ENCODE data around the gene DPP6.

Gene DPP6

GRCh38 chr7:154906201-154906600, 854.0 kb downstream of the DPP6 start:
- DNase-seq (ENCODE audit: extremely low spot score) = no peak
- POLR2A ChIA-PET = no interaction called here
- TF ChIP-seq ARNT (IDR thresholded peaks at IDR 0.05) (no peak), HDGF (IDR thresholded peaks at IDR 0.05; ENCODE audit: borderline replicate concordance) (no peak), SUZ12 (IDR thresholded peaks at IDR 0.05) (no peak), L3MBTL2 (conservative IDR thresholded peaks at IDR 0.05) (no peak), FOXK2 (IDR thresholded peaks at IDR 0.05) (no peak), TARDBP (IDR thresholded peaks at IDR 0.05) (no peak), ELF4 (IDR thresholded peaks at IDR 0.05) (no peak), SP1 (IDR thresholded peaks at IDR 0.05) (no peak), BHLHE40 (IDR thresholded peaks at IDR 0.05; ENCODE audit: borderline replicate concordance) (no peak), ZNF384 (IDR thresholded peaks at IDR 0.05) (no peak), CTBP1 (IDR thresholded peaks at IDR 0.05; ENCODE audit: borderline replicate concordance) (no peak), FOXM1 (IDR thresholded peaks at IDR 0.05; ENCODE audit: borderline replicate concordance) (no peak), NFRKB (IDR thresholded peaks at IDR 0.05) (no peak), PKNOX1 (IDR thresholded peaks at IDR 0.05) (no peak), FOXA1 (IDR thresholded peaks at IDR 0.05) (no peak), LEF1 (IDR thresholded peaks at IDR 0.05; ENCODE audit: borderline replicate concordance) (no peak)
- CTCF ChIA-PET = interaction anchor here (0.6 to 0.7 kb wide), 2 partner anchors 22 to 1940 kb away, joined by 3 to 4 read pairs; no protein-coding TSS in a partner anchor

GRCh38 chr7:154906736-154907355, 854.6 kb downstream of the DPP6 start:
- DNase-seq (ENCODE audit: extremely low spot score) = no peak
- CTCF ChIA-PET = interaction anchor here (0.6 to 0.7 kb wide), 2 partner anchors 22 to 1939 kb away, joined by 3 to 4 read pairs; no protein-coding TSS in a partner anchor
- POLR2A ChIA-PET = no interaction called here
- no peak for TF ChIP-seq BHLHE40 (IDR thresholded peaks at IDR 0.05; ENCODE audit: borderline replicate concordance)
- no peak for TF ChIP-seq ARNT (IDR thresholded peaks at IDR 0.05)
- TF ChIP-seq HDGF (IDR thresholded peaks at IDR 0.05; ENCODE audit: borderline replicate concordance) = no peak
- TF ChIP-seq ELF4 (IDR thresholded peaks at IDR 0.05) = no peak
- TF ChIP-seq TARDBP (IDR thresholded peaks at IDR 0.05) = no peak
- no peak for TF ChIP-seq FOXA1 (IDR thresholded peaks at IDR 0.05)
- no peak for TF ChIP-seq CTBP1 (IDR thresholded peaks at IDR 0.05; ENCODE audit: borderline replicate concordance)

DNA sequence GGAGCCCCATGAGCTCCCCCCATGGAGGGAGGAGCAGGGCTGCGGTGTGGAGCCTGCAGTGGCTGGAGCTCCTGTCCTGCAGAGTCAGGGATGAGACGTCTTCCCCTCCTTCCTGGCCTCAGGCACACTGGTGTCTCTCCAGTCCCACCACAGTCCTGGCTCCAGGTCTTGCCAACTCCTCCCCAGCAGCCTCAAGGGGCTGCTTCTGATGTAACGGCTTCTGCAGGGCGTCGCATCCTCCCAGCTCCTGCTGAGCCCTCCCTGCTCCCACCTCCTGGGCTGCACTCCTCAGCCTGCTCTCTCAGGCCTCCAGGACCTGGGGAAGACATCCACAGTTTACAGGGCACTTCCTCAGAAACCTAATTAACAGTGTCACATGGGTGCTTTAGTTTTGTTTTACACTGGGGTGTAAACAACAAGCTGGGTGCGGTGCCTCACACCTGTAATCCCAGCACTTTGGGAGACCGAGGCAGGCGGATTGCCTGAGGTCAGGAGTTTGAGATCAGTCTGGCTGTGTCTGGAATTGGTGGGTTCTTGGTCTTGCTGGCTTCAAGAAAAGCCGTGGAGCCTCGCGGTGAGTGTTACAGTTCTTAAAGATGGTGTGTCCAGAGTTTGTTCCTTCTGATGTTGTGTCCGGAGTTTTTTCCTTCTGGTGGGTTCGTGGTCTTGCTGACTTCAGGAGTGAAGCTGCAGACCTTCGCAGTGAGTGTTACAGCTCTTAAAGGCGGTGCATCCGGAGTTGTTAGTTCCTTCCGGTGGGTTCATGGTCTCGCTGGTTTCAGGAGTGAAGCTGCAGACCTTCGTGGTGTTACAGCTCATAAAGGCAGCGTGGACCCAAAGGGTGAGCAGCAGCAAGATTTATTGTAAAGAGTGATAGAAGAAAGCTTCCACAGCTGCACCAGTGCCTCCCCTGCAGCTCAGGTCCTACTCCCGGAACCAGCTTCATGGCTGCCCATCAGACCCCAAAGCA, 855.7 kb downstream of the DPP6 start:
- POLR2A ChIA-PET = no interaction called here
- TF ChIP-seq ARNT (IDR thresholded peaks at IDR 0.05) (no peak), LEF1 (IDR thresholded peaks at IDR 0.05; ENCODE audit: borderline replicate concordance) (no peak), FOXA1 (IDR thresholded peaks at IDR 0.05) (no peak), ELF4 (IDR thresholded peaks at IDR 0.05) (no peak), ZNF384 (IDR thresholded peaks at IDR 0.05) (no peak), FOXK2 (IDR thresholded peaks at IDR 0.05) (no peak), TARDBP (IDR thresholded peaks at IDR 0.05) (no peak), L3MBTL2 (conservative IDR thresholded peaks at IDR 0.05) (no peak), PKNOX1 (IDR thresholded peaks at IDR 0.05) (no peak), HDGF (IDR thresholded peaks at IDR 0.05; ENCODE audit: borderline replicate concordance) (no peak), CTBP1 (IDR thresholded peaks at IDR 0.05; ENCODE audit: borderline replicate concordance) (no peak), FOXM1 (IDR thresholded peaks at IDR 0.05; ENCODE audit: borderline replicate concordance) (no peak), SUZ12 (IDR thresholded peaks at IDR 0.05) (no peak)
- no peak for DNase-seq (ENCODE audit: extremely low spot score)
- CTCF ChIA-PET = no interaction called here

DNA sequence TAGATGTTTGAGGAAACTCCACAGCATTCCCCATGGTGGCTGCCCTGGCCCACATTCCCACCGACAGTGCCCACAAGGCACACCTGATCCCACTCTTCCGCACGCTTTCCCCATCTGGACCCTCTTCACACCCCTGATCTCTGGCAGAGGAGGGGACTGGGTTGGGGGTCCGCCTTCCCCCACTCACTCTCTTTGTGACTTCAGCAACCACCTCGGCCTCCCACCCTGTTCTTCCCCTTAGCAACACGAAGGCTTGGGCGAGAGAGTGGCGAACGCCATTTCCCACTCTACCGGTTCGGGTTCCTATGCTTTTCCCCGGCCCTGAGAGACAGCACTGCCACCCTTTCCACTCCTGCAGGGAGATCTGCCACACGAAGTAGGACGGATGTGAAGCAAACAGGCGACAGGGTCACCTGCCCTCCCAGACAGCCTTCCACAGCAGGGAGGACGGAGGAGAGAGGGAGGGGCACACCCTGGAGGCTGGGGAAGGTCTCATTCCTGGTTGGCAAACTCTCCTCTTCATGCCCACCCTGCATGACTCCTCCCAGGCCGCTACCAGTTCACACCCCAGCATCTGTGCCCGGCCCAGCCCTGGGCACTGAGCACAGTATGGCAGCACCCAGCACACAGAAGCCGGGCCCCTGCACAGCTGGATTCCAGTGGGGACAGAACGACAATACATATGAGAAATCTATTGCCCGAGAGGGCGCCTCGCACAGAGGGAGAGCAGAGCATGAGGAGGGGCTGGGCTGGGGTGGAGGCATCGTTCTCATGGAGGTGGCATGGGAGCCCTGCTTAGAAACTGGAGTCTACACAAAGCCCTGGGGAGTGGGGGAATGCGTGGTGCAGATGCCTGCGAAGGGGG, 857.3 kb downstream of the DPP6 start:
- no peak for DNase-seq (ENCODE audit: extremely low spot score)
- CTCF ChIA-PET = no interaction called here
- POLR2A ChIA-PET = no interaction called here
- no peak for TF ChIP-seq LEF1 (IDR thresholded peaks at IDR 0.05; ENCODE audit: borderline replicate concordance)
- TF ChIP-seq BHLHE40 (IDR thresholded peaks at IDR 0.05; ENCODE audit: borderline replicate concordance) = no peak
- TF ChIP-seq TARDBP (IDR thresholded peaks at IDR 0.05) = no peak
- no peak for TF ChIP-seq SUZ12 (IDR thresholded peaks at IDR 0.05)
- no peak for TF ChIP-seq ARNT (IDR thresholded peaks at IDR 0.05)
- TF ChIP-seq CTBP1 (IDR thresholded peaks at IDR 0.05; ENCODE audit: borderline replicate concordance) = no peak
- TF ChIP-seq FOXK2 (IDR thresholded peaks at IDR 0.05) = no peak
- no peak for TF ChIP-seq PKNOX1 (IDR thresholded peaks at IDR 0.05)
- no peak for TF ChIP-seq HDGF (IDR thresholded peaks at IDR 0.05; ENCODE audit: borderline replicate concordance)
- TF ChIP-seq SP1 (IDR thresholded peaks at IDR 0.05) = no peak
- no peak for TF ChIP-seq NFRKB (IDR thresholded peaks at IDR 0.05)
- TF ChIP-seq FOXM1 (IDR thresholded peaks at IDR 0.05; ENCODE audit: borderline replicate concordance) = no peak
- no peak for TF ChIP-seq ELF4 (IDR thresholded peaks at IDR 0.05)
- TF ChIP-seq L3MBTL2 (conservative IDR thresholded peaks at IDR 0.05) = no peak
- TF ChIP-seq ZNF384 (IDR thresholded peaks at IDR 0.05) = no peak
- TF ChIP-seq FOXA1 (IDR thresholded peaks at IDR 0.05) = no peak

- no peak for DNase-seq (ENCODE audit: extremely low spot score)
- ChIA-PET POLR2A (no interaction called here), CTCF (no interaction called here)
- no peak for TF ChIP-seq LEF1 (IDR thresholded peaks at IDR 0.05; ENCODE audit: borderline replicate concordance)
- TF ChIP-seq NFRKB (IDR thresholded peaks at IDR 0.05) = no peak
- TF ChIP-seq FOXK2 (IDR thresholded peaks at IDR 0.05) = no peak
- TF ChIP-seq SP1 (IDR thresholded peaks at IDR 0.05) = no peak
- no peak for TF ChIP-seq ARNT (IDR thresholded peaks at IDR 0.05)
- no peak for TF ChIP-seq SUZ12 (IDR thresholded peaks at IDR 0.05)
- no peak for TF ChIP-seq CTBP1 (IDR thresholded peaks at IDR 0.05; ENCODE audit: borderline replicate concordance)
- TF ChIP-seq TARDBP (IDR thresholded peaks at IDR 0.05) = no peak
- TF ChIP-seq HDGF (IDR thresholded peaks at IDR 0.05; ENCODE audit: borderline replicate concordance) = no peak
- no peak for TF ChIP-seq ELF4 (IDR thresholded peaks at IDR 0.05)
- TF ChIP-seq BHLHE40 (IDR thresholded peaks at IDR 0.05; ENCODE audit: borderline replicate concordance) = no peak
- TF ChIP-seq PKNOX1 (IDR thresholded peaks at IDR 0.05) = no peak
- no peak for TF ChIP-seq FOXM1 (IDR thresholded peaks at IDR 0.05; ENCODE audit: borderline replicate concordance)
- TF ChIP-seq FOXA1 (IDR thresholded peaks at IDR 0.05) = no peak
- no peak for TF ChIP-seq L3MBTL2 (conservative IDR thresholded peaks at IDR 0.05)
- no peak for TF ChIP-seq ZNF384 (IDR thresholded peaks at IDR 0.05)
Measured at GRCh38 chr7:154910125-154910524, 857.9 kb downstream of the DPP6 start.

Measured in HEK293T (cell line).